Tibial artery (tissue), 4 donors: Measurements from ENCODE around the gene PLEKHG3.

Source experiments
- DNase-seq, 2 donors: peaks; one replicate each; pipeline ENCODE4 v3.0.0-alpha.2; 2019
- H3K27ac ChIP-seq, 2 donors: fragments of 200-600 bp; sonication (generic) in 1 of 2; 1 replicate in 1 of 2; 2 replicates in 1 of 2; pipeline ENCODE4 v1.5.1; 2018 to 2019; ENCODE audit warnings: mild to moderate bottlenecking in 1 of 2
- H3K27me3 ChIP-seq, 2 donors: fragments of 200-600 bp; sonication (generic) in 1 of 2; one replicate each; pipeline versions ENCODE4 v1.5.1 to v1.6.0; 2016 to 2019
- H3K36me3 ChIP-seq, 3 donors: fragments of 200-600 bp; sonication (generic) in 2 of 3; one replicate each; pipeline ENCODE4 v1.5.1; 2016 to 2019; ENCODE audit warnings: mild to moderate bottlenecking in 2 of 3
- H3K4me1 ChIP-seq, 4 donors: fragments of 200-600 bp; sonication (generic) in 2 of 4; 1 replicate in 3 of 4; 2 replicates in 1 of 4; pipeline ENCODE4 v1.5.1; 2016 to 2019
- H3K4me3 ChIP-seq, 2 donors: fragments of 200-600 bp; sonication (generic) in 1 of 2; 1 replicate in 1 of 2; 2 replicates in 1 of 2; pipeline ENCODE4 v1.5.1; 2018 to 2019; ENCODE audit warnings: mild to moderate bottlenecking in 2 of 2
- H3K9me3 ChIP-seq, 3 donors: fragments of 200-600 bp; sonication (generic) in 1 of 3; one replicate each; pipeline ENCODE4 v1.5.1; 2016 to 2019
- CTCF ChIP-seq, 2 experiments: fragments of 200-600 bp in 1 of 2; fragments of 450-650 bp in 1 of 2; IDR thresholded peaks; one replicate each; pipeline ENCODE4 v1.5.1; 2017 to 2019; ENCODE audit warnings: antibody characterized with exemption in 2 of 2, mild to moderate bottlenecking in 1 of 2, moderate library complexity in 1 of 2
- intact Hi-C: fragments of 100-400 bp; cut with DNase I; formaldehyde crosslinking; loops from one replicate; pipeline ENCODE4 v1.15.0; 2023; ENCODE audit warnings: low total_unique reads

Gene PLEKHG3

DNA sequence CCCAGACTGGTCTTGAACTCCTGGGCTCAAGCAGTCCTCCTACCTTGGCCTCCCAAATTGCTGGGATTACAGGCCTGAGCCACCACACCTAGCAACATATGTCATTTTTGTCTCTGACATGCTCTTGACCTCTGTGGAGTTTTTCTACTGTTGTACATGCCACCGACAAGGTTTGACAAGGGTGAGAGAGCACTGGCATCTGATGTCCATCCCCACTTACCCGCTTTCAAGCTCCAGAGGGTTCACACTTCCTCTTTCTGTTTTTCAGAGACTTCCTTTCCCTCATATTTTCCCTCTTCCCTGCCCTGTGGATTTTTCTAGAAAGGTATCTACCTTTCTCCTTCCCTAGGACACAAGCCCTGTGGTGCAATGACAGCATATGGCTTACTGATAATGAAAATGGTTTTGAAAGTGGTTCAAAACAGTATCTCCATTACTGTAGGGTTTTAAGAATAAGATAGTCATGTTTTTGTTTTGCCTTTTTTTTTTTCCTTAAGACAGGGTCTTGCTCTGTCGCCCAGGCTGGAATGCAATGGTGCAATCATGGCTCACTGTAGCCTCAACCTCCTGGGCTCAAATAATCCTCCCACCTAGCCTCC, 27.7 kb upstream of the PLEKHG3 start:
- TF ChIP-seq CTCF (IDR thresholded peaks at IDR 0.05) = no peak
- intact Hi-C loops = no loop called here
- no peak overlapping the region for H3K4me3 ChIP-seq
- no peaks in the 10 kb centered on the region for H3K27me3 ChIP-seq
- H3K9me3 ChIP-seq = no peaks in the 10 kb centered on the region
- DNase-seq = no peak
- H3K36me3 ChIP-seq = no peaks in the 10 kb centered on the region
- H3K27ac ChIP-seq = no peak overlapping the region
- peaks cover 0 to 48% (median 40%) of the 10 kb centered on the region in 4 donors for H3K4me1 ChIP-seq

DNA sequence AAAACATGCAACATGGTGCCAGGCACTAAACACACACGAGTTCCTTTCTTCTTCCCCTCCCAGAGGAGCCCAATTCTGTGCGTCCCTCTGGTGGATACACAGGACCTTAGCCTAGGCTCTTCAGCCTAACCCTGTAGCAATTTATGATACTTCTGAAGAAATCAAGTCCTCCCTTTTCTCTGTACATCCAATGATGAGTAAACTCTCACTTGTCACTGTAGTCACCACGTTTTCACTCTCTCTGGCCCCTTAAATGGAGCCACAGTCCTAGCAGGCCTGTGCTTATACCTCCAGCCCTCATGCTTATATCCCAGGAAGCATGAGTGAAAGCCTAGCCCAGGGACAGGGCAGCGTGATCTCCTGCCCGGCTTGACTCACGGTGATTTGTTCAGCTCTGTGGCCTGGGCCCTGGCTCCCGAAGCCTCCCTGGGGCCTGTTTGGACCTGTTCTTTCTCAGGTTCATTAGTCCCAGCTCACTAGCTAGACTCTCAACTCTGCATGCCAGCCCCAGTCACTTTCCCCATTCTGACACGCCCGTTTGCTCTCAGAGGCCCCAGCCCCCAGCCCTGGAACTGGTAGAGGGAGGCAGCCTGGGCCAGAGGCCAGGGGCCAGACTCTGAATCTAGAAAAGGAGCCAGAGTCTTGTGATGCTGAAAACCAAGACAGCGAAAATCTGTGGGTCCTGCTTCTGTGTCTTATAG, 24.1 kb upstream of the PLEKHG3 start:
- no peak overlapping the region for H3K4me3 ChIP-seq
- peaks cover 0 to 63% (median 46%) of the 10 kb centered on the region in 4 donors for H3K4me1 ChIP-seq
- H3K36me3 ChIP-seq = no peaks in the 10 kb centered on the region
- intact Hi-C loops = loop anchor here (5.0 kb wide), 1 partner anchor 42 kb away; no protein-coding TSS in a partner anchor
- H3K27ac ChIP-seq = peak overlapping the region; percentile 91 to 93
- no peaks in the 10 kb centered on the region for H3K9me3 ChIP-seq
- H3K27me3 ChIP-seq = no peaks in the 10 kb centered on the region
- peak in 1 of 2 experiments; percentile 8 for TF ChIP-seq CTCF (IDR thresholded peaks at IDR 0.05)
- peak; percentile 54 to 89 for DNase-seq

GRCh38 chr14:64680714-64681065, 23.5 kb upstream of the PLEKHG3 start:
- H3K4me1 ChIP-seq = peaks cover 0 to 58% (median 41%) of the 10 kb centered on the region in 4 donors
- no peak for DNase-seq
- intact Hi-C loops = loop anchor here (5.0 kb wide), 1 partner anchor 42 kb away; no protein-coding TSS in a partner anchor
- H3K9me3 ChIP-seq = no peaks in the 10 kb centered on the region
- H3K4me3 ChIP-seq = no peak overlapping the region
- peak overlapping the region; percentile 91 to 93 for H3K27ac ChIP-seq
- H3K27me3 ChIP-seq = no peaks in the 10 kb centered on the region
- no peak for TF ChIP-seq CTCF (IDR thresholded peaks at IDR 0.05)
- no peaks in the 10 kb centered on the region for H3K36me3 ChIP-seq

DNA sequence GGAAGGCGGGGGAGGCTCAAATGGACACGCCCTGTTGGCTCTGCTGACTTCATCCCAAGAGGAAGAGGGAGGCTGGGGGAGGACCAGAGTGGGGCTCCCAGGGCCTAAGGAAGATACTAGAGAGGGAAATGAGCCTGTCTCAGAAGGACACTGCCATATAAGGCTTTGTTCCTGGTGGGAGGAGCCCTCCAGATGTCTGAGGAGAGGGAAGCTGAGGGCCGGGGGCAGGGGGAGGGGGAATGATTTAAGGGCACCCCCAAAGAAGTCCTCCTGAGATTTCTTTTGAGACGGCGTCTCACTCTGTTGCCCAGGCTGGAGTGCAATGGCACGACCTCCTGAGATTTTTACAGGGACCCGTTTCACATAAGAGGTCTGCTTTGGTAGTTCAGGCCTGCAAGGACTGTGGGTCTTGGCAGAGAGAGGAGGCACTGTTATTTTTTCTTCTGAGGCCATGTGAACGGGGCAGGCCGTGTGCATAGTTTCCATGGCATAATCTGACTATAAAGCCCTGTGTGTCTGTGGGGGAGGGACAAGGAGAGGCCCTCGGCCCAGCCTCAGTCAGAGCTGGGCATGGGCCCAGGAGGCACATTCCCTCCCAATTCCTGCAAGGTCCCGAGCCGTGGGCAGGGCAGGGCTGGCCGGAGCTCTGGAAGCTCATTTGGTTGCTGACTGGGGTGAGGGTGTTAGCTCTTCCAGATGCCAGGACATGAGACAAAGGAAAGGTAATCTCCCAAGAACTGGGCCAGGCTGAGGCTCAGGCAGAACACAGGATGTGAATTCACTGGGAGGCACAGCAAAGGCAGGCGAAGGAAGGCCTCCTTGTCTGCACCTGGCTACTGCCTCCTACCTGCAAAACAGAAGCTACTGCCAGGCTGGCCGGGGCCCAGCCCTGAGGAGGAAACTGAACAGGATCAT, 22.2 kb upstream of the PLEKHG3 start:
- H3K4me3 ChIP-seq = peak overlapping the region; percentile 3 to 26
- H3K9me3 ChIP-seq = no peaks in the 10 kb centered on the region
- H3K27ac ChIP-seq = peak overlapping the region; percentile 91 to 93
- peak; percentile 83 to 96 for DNase-seq
- no peaks in the 10 kb centered on the region for H3K36me3 ChIP-seq
- intact Hi-C loops = loop anchor here (5.0 kb wide), 1 partner anchor 40 kb away; no protein-coding TSS in a partner anchor
- no peaks in the 10 kb centered on the region for H3K27me3 ChIP-seq
- peaks cover 0 to 58% (median 41%) of the 10 kb centered on the region in 4 donors for H3K4me1 ChIP-seq
- peak in 1 of 2 experiments; percentile 25 for TF ChIP-seq CTCF (IDR thresholded peaks at IDR 0.05)

- intact Hi-C loops = loop anchor here (5.0 kb wide), 1 partner anchor 39 kb away; no protein-coding TSS in a partner anchor
- H3K36me3 ChIP-seq = no peaks in the 10 kb centered on the region
- H3K27ac ChIP-seq = peak overlapping the region; percentile 91 to 93
- H3K4me1 ChIP-seq = peaks cover 0 to 58% (median 41%) of the 10 kb centered on the region in 4 donors
- TF ChIP-seq CTCF (IDR thresholded peaks at IDR 0.05) = no peak
- H3K9me3 ChIP-seq = no peaks in the 10 kb centered on the region
- H3K27me3 ChIP-seq = no peaks in the 10 kb centered on the region
- peak overlapping the region; percentile 3 to 26 for H3K4me3 ChIP-seq
- no peak for DNase-seq
Observed at GRCh38 chr14:64682843-64683242, 21.4 kb upstream of the PLEKHG3 start.
